Measurements from ENCODE around the gene GRIN2C. TPM values are rescaled to one million over a fixed set of nuclear protein-coding genes. Genes with fewer than 3 reads are reported as not detected.
"Not testable (repeated sequence)": the region's sequence is repeated elsewhere in the genome, so short reads cannot be mapped to it uniquely, and the experiment has no call there.

GRIN2C gene
- total RNA-seq (2021; fragmentation: NEBNext Ultra II Directional; extraction: Animal tissue kit (Norgen Biotek cat#: 25700)): under 1 TPM in 2 of 6 experiments, not detected in 4; 0.05 to 0.07 TPM
- long read RNA-seq: 0 reads

DNA sequence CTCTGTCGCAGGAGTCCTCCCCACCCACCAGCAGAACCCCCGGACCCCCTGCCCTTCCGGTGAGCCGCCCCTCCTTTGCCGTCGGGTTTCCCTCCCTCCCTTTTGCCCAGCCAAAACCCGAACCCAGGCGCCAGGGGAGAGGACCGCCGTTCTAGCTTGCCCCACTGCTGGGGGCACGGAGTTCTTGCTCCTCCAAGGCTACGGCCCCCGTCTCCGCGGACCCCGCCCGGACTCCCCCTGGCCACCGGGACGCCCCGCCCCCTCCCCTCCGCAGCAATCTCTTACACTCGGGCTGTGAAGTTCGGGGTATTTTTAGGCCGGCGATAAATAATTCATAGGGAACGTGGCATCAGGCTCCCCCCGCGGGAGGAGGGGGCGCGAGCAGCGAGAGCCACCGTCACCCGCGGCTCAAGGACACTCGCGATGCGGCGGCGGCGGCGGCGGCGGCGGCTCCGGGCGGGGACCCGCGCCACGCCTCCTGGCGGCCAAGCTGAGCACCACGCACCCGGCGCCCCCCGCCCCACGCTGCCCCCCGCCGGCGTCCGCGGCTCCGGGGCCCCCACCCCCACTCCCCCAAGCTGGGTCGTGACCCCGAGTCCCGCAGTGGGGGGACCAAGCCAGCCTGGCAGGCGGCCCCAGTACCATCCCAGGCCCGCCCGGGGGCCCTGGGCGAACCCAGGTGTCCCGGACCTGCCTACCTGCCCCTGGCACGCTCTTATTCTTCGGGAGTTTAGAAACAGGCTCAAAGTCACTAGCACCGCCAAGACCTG lies at the start of gene GRIN2C:
Gene GRIN2C, minus strand, starts transcription at position 427 of the 770 bp plus-strand sequence. CDS start 4,793 bp downstream, outside the sequence.
- H3K27ac Mint-ChIP-seq: no peak within 1 kb of the TSS
- DNase-seq: no peak
- TF ChIP-seq CTCF (IDR thresholded peaks at IDR 0.05): peak; percentile 68
- H3K9me3 Mint-ChIP-seq: no peaks in the 10 kb centered on the region
- H3K27me3 Mint-ChIP-seq (ENCODE audit: insufficient read depth): peaks cover 56% of the 10 kb centered on the region
- H3K36me3 Mint-ChIP-seq (ENCODE audit: low read depth): peaks cover 8% of the 10 kb centered on the region
- no peak within 1 kb of the TSS for H3K4me3 Mint-ChIP-seq
- peaks cover 5% of the 10 kb centered on the region for H3K4me1 Mint-ChIP-seq (ENCODE audit: low read depth)

DNA sequence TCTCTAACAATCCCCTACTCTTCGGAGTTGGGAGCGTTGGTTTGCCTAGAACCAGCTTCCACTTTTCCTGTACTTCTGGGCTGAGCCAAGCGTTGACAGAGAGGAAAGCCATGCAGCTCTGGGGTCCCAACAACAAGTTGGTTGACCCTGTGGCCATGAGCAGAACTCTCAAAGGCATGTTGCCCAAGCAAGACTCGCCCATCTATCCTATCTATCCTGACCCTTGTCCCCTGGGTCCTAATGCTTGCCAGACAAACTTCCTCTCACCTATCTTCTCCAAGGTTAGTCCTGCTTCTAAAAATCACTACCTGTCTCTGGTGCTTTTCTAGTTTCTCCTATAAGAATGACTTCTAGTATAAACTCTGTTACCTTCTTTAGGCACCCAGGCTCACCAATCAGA lies 49.4 kb upstream of the GRIN2C start:
- not testable (repeated sequence) for DNase-seq; H3K27ac Mint-ChIP-seq; H3K36me3 Mint-ChIP-seq (ENCODE audit: low read depth); H3K4me3 Mint-ChIP-seq; H3K4me1 Mint-ChIP-seq (ENCODE audit: low read depth)
- peaks cover 15% of the 10 kb centered on the region; the same call in 1 of the 2 replicates for H3K9me3 Mint-ChIP-seq
- peaks cover 27% of the 10 kb centered on the region for H3K27me3 Mint-ChIP-seq (ENCODE audit: insufficient read depth)

- no peak for TF ChIP-seq CTCF (IDR thresholded peaks at IDR 0.05)
- DNase-seq: no peak
- Mint-ChIP-seq H3K27me3 (ENCODE audit: insufficient read depth) (peaks cover 29% of the 10 kb centered on the region), H3K4me1 (ENCODE audit: low read depth) (no peaks in the 10 kb centered on the region), H3K9me3 (peaks cover 5% of the 10 kb centered on the region; the same call in 1 of the 2 replicates), H3K4me3 (no peak overlapping the region), H3K27ac (no peak overlapping the region), H3K36me3 (ENCODE audit: low read depth) (no peaks in the 10 kb centered on the region)
Measured at GRCh38 chr17:74907012-74907411, 47.3 kb upstream of the GRIN2C start.

DNA sequence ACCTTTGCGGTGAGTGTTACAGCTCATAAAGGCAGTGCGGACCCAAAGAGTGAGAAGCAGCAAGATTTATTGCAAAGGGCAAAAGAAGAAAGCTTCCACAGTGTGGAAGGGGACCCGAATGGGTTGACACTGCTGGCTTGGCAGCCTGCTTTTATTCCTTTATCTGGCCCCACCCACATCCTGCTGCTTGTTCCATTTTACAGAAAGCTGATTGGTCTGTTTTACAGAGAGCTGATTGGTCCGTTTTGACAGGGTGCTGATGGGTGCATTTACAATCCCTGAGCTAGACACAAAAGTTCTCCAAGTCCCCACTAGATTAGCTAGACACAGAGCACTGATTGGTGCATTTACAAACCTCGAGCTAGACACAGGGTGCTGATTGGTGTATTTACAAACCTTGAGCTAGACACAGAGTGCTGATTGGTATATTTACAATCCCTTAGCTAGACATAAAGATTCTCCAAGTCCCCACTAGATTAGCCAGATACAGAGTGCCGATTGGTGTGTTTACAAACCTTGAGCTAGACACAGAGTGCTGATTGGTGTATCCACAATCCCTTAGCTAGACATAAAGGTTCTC lies 46.6 kb upstream of the GRIN2C start:
- H3K4me3 Mint-ChIP-seq; H3K27ac Mint-ChIP-seq; H3K4me1 Mint-ChIP-seq (ENCODE audit: low read depth); H3K9me3 Mint-ChIP-seq; DNase-seq; H3K36me3 Mint-ChIP-seq (ENCODE audit: low read depth): not testable (repeated sequence)
- H3K27me3 Mint-ChIP-seq (ENCODE audit: insufficient read depth): peaks cover 29% of the 10 kb centered on the region

- no peak for DNase-seq
- H3K36me3 Mint-ChIP-seq (ENCODE audit: low read depth): no peaks in the 10 kb centered on the region
Measured at GRCh38 chr17:74904687-74905409, 45.2 kb upstream of the GRIN2C start.

More at GRCh38 chr17:74904687-74905409, 45.2 kb upstream of the GRIN2C start:
- Mint-ChIP-seq H3K4me1 (ENCODE audit: low read depth) (no peaks in the 10 kb centered on the region), H3K4me3 (no peak overlapping the region), H3K9me3 (peaks cover 5% of the 10 kb centered on the region; the same call in 1 of the 2 replicates), H3K27me3 (ENCODE audit: insufficient read depth) (peaks cover 25% of the 10 kb centered on the region), H3K27ac (no peak overlapping the region)
- no peak for TF ChIP-seq CTCF (IDR thresholded peaks at IDR 0.05)

Data from HFFc6 (cell line).